ENCODE measurements around the gene NMRAL1. TPM values are rescaled to one million over a fixed set of nuclear protein-coding genes. Genes with fewer than 3 reads are reported as not detected.
A peak's percentile ranks its signal among the peaks of the same experiment; 100 is the strongest.

The NMRAL1 gene
- total and polyA plus RNA-seq, 2 experiments from 2014 or later, result 50.7 to 61.7 TPM

DNA sequence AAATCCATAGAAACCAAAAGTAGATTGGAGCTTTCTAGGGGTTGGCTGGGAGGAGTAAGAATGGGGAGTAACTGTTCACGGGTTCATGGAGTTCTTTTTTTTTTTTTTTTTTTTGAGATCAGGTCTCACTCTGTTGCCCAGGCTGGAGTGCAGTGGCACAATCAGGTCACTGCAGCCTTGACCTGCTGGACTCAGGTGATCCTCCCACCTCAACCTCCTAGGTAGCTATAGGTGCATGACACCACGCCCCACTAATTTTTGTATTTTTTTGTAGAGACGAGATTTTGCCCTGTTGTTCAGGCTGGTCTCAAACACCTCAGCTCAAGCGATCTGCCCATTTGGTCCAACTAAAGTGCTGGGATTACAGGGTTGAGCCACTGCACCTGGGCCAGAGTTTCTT lies 1.5 kb downstream of the NMRAL1 start:
- Histone ChIP-seq H3K4me2 (peak overlapping the region; percentile 94; the same call in 1 of the 2 replicates), H2AFZ (no peak overlapping the region)

More for the DNA sequence above, 1.5 kb downstream of the NMRAL1 start:
- H3K27ac ChIP-seq (ENCODE audit: low read depth), result no peak overlapping the region
- no peak for TF ChIP-seq JUNB (IDR thresholded peaks at IDR 0.05; ENCODE audit: unreplicated experiment)
- no peak for TF ChIP-seq ZNF114 (CRISPR knock-in tag; IDR thresholded peaks at IDR 0.05)
- TF ChIP-seq ZNF331 (CRISPR knock-in tag; IDR thresholded peaks at IDR 0.05; ENCODE audit: low read depth), result no peak
- TF ChIP-seq REST (IDR thresholded peaks at IDR 0.05; ENCODE audit: unreplicated experiment), result no peak
- TF ChIP-seq ZNF462 (CRISPR knock-in tag; IDR thresholded peaks at IDR 0.05), result no peak
- no peak for TF ChIP-seq CTCF (conservative IDR thresholded peaks at IDR 0.05; ENCODE audit: low read depth in 2 of 2)
- TF ChIP-seq NANOG (IDR thresholded peaks at IDR 0.05; ENCODE audit: borderline replicate concordance), result no peak
- no peak for TF ChIP-seq EZH2phosphoT487 (IDR thresholded peaks at IDR 0.05; ENCODE audit: unreplicated experiment)
- TF ChIP-seq, protein P1, sequence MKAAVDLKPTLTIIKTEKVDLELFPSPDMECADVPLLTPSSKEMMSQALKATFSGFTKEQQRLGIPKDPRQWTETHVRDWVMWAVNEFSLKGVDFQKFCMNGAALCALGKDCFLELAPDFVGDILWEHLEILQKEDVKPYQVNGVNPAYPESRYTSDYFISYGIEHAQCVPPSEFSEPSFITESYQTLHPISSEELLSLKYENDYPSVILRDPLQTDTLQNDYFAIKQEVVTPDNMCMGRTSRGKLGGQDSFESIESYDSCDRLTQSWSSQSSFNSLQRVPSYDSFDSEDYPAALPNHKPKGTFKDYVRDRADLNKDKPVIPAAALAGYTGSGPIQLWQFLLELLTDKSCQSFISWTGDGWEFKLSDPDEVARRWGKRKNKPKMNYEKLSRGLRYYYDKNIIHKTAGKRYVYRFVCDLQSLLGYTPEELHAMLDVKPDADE (IDR thresholded peaks at IDR 0.05), result no peak
- TF ChIP-seq CREB1 (CRISPR knock-in tag; IDR thresholded peaks at IDR 0.05; ENCODE audit: low read depth), result no peak
- Mint-ChIP-seq H3K36me3 (ENCODE audit: low read depth) (peaks cover 38% of the 10 kb centered on the region), H3K27me3 (ENCODE audit: insufficient read depth, low read depth, poor library complexity) (peaks cover 20% of the 10 kb centered on the region), H3K27ac (no peak overlapping the region), H3K9me3 (peaks cover 18% of the 10 kb centered on the region), H3K4me1 (peaks cover 9% of the 10 kb centered on the region), H3K4me3 (peak overlapping the region; percentile 81)
- H3K9me2 ChIP-seq (ENCODE audit: insufficient read depth), result no peaks in the 10 kb centered on the region
- peaks cover 13% of the 10 kb centered on the region for H3K27me3 ChIP-seq (ENCODE audit: insufficient read depth)
- ATAC-seq, result no peak
- H3K36me3 ChIP-seq (ENCODE audit: insufficient read depth), result peaks cover 16% of the 10 kb centered on the region; the same call in 1 of the 2 replicates
- no peaks in the 10 kb centered on the region for H4K20me1 ChIP-seq (replicated peaks; ENCODE audit: insufficient read depth)
- peak overlapping the region; percentile 93; the same call in 1 of the 2 replicates for H3K4me3 ChIP-seq
- peaks cover 15% of the 10 kb centered on the region for H3F3A ChIP-seq (replicated peaks; ENCODE audit: low read depth)
- peaks cover 22% of the 10 kb centered on the region for H3K79me2 ChIP-seq (replicated peaks; ENCODE audit: insufficient read depth)
- DNase-seq (ENCODE audit: low spot score), result no peak
- peaks cover 6% of the 10 kb centered on the region for H3K4me1 ChIP-seq (ENCODE audit: insufficient read depth)

Measured in GM23338 (cell line).